NOMO-1 treated with DMSO at 0.1 percent for 48 hours (cell line): ENCODE results near the gene SOX4.

Experiments used
- DNase-seq: peaks from one replicate; lab custom pipeline; 2025; ENCODE audit not compliant: unreplicated experiment; lab: John Stamatoyannopoulos, UW

Gene SOX4

DNA sequence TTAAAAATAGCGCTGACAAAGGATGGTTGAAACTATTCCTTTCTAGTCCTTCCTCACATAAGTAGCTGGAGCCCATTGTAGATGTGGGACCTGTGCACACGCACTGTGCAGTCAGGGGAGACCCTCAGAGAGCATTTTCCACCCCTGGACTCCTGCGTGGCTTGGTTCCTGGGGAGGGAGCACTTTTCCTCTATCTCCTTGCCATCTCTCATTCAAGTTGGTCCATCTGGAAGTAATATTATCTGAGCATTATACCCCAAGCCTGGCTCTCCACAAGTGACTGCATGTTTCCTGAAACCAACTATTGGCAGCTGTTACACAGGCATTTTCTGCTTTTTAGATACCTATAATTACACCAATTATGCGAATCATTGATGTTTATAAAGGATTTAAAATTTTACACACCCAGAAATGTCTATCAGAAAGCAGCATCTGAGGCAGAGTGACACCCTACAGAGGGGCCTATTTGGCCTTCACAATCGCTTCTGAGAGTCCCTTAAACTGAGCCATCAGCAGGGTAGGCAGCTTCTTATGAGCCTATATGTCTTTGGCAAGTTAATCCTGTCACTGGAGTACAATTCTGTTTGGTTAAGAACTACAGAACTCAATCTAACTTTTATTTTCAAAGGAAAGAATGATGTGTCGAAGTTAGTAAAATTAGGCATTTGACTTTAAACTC is 18.7 kb downstream of the SOX4 start:
- no peak for DNase-seq

DNA sequence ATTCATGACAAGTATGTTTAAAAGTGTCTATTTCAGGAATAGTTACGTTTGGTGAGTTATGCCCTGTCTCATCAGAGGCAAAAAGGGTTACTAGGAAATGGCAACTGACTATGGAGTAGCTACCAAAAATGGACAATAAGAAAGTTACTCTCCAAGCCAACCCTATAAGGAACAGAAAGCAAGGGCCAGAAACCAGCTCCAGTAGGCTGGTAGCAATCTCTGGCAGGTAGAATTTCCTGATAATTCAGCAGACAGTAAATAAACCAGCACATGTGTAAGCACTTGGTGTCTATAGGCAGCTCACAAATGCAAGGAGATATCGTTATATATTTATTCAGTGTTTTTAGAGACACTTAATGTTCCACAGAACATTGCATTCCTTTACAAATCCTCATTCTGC is 20.3 kb downstream of the SOX4 start:
- DNase-seq: peak; percentile 21

DNA sequence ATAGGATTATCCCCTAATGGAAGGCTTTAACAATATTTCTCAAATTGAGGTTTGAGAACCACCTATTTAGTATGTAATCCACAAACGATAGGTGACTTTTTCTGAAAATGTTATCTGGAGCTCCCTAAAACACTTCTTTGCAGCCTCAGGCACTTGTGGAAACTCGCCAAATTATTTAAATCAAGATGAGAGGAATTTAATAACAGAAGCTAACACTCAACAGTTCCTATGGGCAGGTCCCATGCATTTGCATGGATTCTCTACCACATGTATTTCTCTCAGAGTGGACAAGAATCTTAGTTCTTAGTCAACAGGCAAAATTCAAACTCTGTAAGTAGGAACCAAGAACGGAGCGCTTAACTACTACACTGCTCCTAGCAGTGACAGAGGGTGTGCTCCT is 20.7 kb downstream of the SOX4 start:
- DNase-seq: no peak

DNA sequence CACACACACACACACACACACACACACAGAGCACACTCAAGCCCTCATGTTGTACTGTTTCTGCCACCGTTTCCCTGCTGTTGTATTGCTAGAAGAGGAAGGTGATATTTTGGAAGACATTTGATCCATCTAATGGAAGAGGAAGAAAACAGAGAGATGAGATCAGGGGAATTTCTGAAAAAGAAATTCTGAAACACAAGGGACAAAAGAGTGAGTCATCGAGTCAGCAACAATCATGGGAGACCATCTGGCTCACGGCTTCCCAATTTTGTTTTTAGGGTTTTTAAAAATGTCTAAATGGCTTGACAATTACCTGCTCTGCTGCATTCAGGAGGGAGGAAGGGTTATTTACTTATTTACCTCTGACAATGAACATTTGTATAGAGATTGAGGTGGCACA is 22.0 kb downstream of the SOX4 start:
- DNase-seq: no peak

DNA sequence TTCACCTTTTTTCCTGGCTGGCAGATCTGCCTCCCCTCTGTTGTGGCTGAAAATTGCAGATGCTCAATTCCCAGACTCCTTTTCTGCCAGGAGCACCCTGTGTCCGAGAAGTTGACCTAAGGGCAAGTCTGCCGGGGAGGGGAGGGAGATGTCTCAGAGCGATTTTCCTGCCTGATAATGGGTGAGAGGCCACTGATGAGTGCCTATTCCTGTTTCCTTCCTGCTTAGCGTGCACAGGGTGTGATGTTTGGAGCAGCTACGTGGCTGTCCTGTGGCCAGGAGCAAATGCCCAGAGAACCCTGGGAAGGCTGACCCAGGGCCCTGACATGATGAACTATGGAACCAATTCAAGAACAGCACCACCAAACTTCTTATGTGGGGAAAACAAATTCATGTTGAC is 22.5 kb downstream of the SOX4 start:
- DNase-seq: no peak

DNA sequence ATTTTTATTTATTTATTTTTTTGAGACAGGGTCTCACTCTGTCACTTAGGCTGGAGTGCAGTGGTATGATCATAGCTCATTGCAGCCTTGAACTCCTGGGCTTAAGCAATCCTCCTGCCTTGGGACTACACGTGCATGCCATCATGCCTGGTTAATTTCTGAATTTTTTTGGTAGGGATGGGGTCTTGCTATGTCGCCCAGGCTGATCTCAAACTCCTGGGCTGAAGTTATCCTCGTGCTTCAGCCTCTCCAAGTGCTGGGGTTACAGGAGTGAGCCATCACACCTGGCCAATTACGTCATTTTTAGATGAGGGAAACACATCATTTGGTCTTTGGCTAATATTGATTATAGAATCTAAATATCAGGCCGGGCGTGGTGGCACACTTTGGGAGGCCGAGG is 32.1 kb downstream of the SOX4 start:
- DNase-seq: no peak

DNA sequence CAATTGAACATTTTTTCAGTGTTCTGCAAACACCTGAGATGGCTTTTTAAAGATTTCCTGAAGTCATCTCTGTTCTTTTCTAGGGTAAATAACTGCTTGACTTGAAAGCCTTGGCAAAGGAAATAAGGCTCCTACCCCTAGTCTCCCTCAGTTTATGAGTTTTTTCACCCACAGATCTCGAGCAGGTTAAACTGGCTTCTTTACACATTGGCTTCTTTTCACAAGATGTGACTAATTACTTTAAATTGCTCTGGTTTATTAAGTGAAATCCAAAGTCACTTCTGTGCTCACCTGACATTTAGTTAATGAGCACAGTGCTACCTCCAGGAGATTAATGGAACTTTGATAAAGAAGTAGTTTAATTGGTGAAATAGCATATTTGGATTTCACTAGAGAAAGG is 33.2 kb downstream of the SOX4 start:
- DNase-seq: no peak

DNA sequence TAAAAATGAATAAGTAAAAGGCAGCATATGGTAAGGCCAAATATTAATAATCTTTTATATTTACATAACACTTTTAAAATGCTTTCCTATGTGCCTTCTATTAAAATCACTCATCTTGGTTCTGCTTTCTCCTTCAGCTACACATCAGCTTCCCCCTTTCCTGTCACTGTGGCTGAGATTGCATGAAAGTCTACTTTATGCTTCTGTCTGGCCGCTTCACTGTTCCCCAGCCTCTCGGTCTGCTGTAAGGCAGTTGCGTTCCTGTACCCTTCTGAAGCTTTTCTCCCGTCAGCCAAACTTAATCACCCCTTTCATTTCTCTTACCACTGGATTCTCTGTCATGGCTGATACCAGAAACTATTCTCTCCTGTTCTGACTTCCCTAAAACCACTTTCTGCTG is 34.6 kb downstream of the SOX4 start:
- DNase-seq: peak; percentile 26

DNA sequence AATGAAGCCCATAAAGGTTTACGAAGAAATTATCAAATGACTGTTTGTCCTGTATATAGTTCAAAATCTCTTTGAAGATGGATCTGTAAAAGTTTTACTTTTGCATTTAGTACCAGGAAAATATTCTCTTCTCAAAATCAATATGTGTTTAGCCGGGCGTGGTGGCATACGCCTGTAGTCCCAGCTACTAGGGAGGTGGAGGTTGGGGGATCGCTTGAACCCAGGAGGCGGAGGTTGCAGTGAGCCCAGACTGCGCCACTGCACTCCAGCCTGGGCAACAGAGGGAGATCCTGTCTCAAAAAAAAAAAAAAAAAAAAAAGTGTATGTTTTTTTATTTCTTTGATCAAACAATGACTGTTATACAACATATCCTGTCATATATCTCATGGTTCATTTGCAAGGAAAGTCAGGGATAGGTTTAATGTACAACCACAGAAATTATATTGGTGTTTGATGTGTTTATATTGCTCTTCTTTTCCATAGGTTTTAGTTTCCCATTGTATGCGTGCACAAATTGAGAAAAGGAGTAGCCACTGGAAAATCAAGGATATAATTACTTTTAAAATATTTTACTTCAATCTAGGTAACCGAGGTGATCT is 40.1 kb downstream of the SOX4 start:
- DNase-seq: no peak

DNA sequence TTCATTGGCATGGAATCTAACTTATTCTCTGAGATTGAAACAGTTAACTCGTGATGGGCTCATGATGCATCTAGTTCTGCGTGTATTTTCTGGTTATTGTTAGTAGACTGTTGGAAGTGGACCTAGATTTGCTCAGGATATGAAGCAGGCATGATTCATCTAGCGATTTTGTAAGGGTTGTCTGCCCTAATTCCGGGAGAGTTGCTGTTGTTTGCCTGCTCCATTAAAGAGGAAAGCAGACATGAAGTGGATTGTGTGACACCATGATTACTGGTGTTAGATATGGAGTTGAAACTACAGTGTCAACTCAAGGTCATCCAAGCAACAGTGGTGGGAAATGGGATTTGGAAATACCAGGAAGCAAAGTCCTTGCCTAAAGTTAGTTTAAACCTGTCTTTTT is 41.0 kb downstream of the SOX4 start:
- DNase-seq: no peak

DNA sequence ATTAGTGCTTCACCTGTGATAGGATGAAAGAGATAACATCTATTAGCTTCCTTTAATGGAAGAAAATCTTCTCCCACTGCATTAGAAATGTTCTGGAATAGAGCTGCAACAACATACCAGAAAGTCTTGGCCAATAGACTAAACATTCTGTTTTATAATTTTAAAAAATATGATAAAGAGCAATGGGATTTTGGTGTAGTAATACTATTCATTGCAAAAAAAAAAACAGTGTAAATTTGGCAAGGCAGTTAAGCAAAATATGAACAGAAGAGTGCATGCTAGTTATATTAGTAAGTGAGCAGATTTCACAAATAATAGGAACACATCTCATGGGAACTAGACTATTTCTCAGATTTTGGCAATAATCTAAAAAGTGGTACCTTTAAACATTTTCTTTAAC is 43.3 kb downstream of the SOX4 start:
- no peak for DNase-seq

DNA sequence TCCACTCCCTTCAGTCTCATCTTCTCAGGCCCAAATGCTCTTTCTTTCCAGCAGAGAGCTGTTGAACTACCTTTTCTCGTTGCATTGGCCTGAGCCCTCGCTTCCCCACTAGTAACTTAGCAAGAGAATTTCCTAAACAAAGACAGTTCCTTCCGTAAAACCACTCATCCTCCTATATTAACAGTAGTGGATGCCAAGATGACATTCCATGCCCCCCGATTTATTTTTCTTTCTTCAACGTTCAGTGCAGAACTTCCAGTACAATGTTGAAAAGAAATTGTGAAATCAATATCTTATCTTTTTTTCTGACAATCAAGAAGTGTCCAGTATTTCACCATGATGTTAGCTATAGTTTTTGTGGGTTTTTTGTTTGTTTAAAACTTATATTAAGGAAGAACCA is 45.8 kb downstream of the SOX4 start:
- no peak for DNase-seq
